Activated CD4-positive, alpha-beta memory T cell treated with anti-CD3 and anti-CD28 coated beads for 36 hours (primary cell): ENCODE data around the gene IPO4. TPM values are rescaled to one million over a fixed set of nuclear protein-coding genes. Genes with fewer than 3 reads are reported as not detected.

Experiments
- CTCF ChIA-PET: fragments of 350-600 bp; sonication (Branson Sonifier 250); formaldehyde crosslinking; loops from one replicate; lab custom pipeline; 2021; ENCODE audit warnings: antibody characterized with exemption, inconsistent platforms; lab: Charles Lee
- POLR2A ChIA-PET: fragments of 350-600 bp; sonication (Branson Sonifier 250); formaldehyde crosslinking; loops from one replicate; lab custom pipeline; 2021; ENCODE audit warnings: antibody characterized with exemption; lab: Charles Lee
- DNase-seq: peaks from one replicate; pipeline ENCODE4 v3.0.0-alpha.2; 2020
- H3K27ac Mint-ChIP-seq: one replicate; pipeline ENCODE4 v1.8.0; 2021; ENCODE audit warnings: mixed read lengths
- H3K27me3 Mint-ChIP-seq: one replicate; pipeline ENCODE4 v1.8.0; 2021; ENCODE audit warnings: mixed read lengths
- H3K36me3 Mint-ChIP-seq: one replicate; pipeline ENCODE4 v1.8.0; 2021; ENCODE audit warnings: mixed read lengths
- H3K4me1 Mint-ChIP-seq: one replicate; pipeline ENCODE4 v1.8.0; 2021; ENCODE audit warnings: low read depth, mixed read lengths
- H3K4me3 Mint-ChIP-seq: one replicate; pipeline ENCODE4 v1.8.0; 2021; ENCODE audit warnings: mild to moderate bottlenecking, mixed read lengths
- H3K9me3 Mint-ChIP-seq: one replicate; pipeline ENCODE4 v1.8.0; 2021; ENCODE audit warnings: mixed read lengths
- intact Hi-C: fragments of 100-400 bp; cut with micrococcal nuclease; formaldehyde crosslinking; loops from one replicate; pipeline ENCODE4 v1.15.1; 2023
- total RNA-seq, 2 experiments: library from RNA; stranded (reverse); gene quantifications; one replicate each; pipeline ENCODE4 v1.2.3, GENCODE V29; 2021

Gene IPO4
- total RNA-seq, 2 experiments from 2014 or later = 69.5 to 72.6 TPM

DNA sequence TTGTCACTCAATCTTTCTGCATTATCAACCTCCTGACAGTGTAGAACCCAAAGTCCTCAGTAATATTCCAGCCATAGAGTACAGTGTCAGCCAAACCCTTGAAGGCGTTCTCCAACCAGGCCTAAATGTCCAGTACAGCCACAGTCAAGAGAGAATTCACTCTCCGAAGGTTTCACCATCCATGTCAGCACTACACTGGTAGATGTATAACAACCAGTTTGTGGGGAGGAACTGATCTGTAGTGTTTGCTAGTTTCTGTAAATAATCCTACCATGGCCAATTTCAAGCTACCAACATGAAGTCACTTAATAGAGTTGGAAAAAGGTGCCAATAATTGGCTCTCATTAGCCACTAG is 27.7 kb upstream of the IPO4 start:
- no peak for DNase-seq
- Mint-ChIP-seq H3K27me3 (no peaks in the 10 kb centered on the region), H3K27ac (peak overlapping the region; percentile 94), H3K4me3 (peak overlapping the region; percentile 84), H3K4me1 (peaks cover 41% of the 10 kb centered on the region), H3K36me3 (peaks cover 18% of the 10 kb centered on the region), H3K9me3 (no peaks in the 10 kb centered on the region)
- intact Hi-C loops = loop anchor here (1.0 kb wide), 1 partner anchor 81 kb away; no protein-coding TSS in a partner anchor
- CTCF ChIA-PET = interaction anchor here (0.9 to 4.6 kb wide), 18 partner anchors 8 to 220 kb away, joined by 3 to 39 read pairs (median 6); partner anchors contain the start of genes CIDEB, DHRS1, IRF9 and LTB4R
- POLR2A ChIA-PET = interaction anchor here (0.6 to 2.6 kb wide), 12 partner anchors 8 to 94 kb away, joined by 3 to 20 read pairs (median 4); partner anchors contain the start of genes DHRS1, GMPR2, IRF9 and LTB4R2

DNA sequence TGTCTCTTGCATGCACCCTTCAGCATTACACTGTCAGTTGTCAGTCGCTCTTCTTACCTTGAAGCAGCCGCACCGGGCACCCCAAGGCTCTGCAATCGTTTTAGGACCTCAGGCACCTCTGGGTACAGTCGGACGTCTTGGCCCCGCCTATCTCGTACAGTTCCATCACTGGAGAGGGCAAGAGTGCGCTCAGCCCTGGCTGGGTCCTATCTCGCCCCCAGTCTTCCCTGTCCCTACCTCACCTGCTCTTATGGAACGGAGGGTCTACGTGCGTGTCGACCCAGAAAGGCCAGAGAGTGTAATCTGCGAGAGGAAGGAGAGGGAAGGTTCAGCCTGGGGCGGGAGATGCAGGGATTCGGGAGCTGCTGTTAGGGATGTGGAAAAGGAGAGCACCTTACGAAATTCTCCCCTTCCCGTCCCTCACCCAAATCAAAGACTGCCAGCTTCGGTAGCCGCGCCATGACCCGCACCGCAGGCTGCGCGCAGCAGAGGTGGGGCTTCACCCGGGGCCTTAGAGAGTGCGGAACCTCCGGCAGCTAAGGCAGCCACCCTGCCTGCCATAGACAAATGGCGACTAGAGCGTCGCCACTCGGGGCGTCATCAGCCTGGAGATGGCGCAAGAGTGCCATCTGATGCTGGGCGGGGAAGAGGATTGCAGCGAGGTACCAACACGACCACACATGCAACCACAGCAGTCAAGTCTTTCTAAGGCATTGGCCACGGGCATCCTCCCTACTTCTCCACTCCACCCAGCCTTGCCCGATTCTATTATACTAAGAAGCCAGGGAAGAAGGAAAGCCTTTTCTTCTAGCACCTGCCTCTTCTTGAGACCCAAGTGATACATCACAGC is 27.1 kb upstream of the IPO4 start, which contains the start of gene MDP1:
TSS of gene MDP1 (minus strand) at position 572 of the 850 bp plus-strand sequence. CDS start at position 461, 111 bp downstream.
- Mint-ChIP-seq H3K27me3 (no peaks in the 10 kb centered on the region), H3K4me1 (peaks cover 41% of the 10 kb centered on the region), H3K4me3 (peak within 1 kb of the TSS; percentile 84), H3K27ac (peak within 1 kb of the TSS; percentile 94), H3K9me3 (no peaks in the 10 kb centered on the region), H3K36me3 (peaks cover 21% of the 10 kb centered on the region)
- ChIA-PET CTCF (interaction anchor here (0.7 to 4.6 kb wide), 27 partner anchors 8 to 220 kb away, joined by 3 to 39 read pairs (median 4); partner anchors contain the start of genes CIDEB, DCAF11, DHRS1 and IRF9), POLR2A (interaction anchor here (0.6 to 2.6 kb wide), 16 partner anchors 8 to 110 kb away, joined by 3 to 20 read pairs (median 4); partner anchors contain the start of genes CIDEB, DHRS1, GMPR2 and IPO4)
- intact Hi-C loops = loop anchor here (1.0 kb wide), 1 partner anchor 82 kb away; no protein-coding TSS in a partner anchor
- peak; percentile 92 for DNase-seq

GRCh38 chr14:24213866-24214662 is 25.4 kb upstream of the IPO4 start:
- Mint-ChIP-seq H3K27ac (peak overlapping the region; percentile 95), H3K4me3 (peak overlapping the region; percentile 84), H3K4me1 (peaks cover 47% of the 10 kb centered on the region), H3K27me3 (no peaks in the 10 kb centered on the region), H3K9me3 (no peaks in the 10 kb centered on the region), H3K36me3 (peaks cover 36% of the 10 kb centered on the region)
- no peak for DNase-seq
- ChIA-PET POLR2A (interaction anchor here (0.6 to 2.6 kb wide), 26 partner anchors 10 to 910 kb away, joined by 3 to 20 read pairs (median 4); partner anchors contain the start of genes CBLN3, DCAF11, EMC9 and GMPR2), CTCF (interaction anchor here (0.6 to 4.6 kb wide), 15 partner anchors 18 to 222 kb away, joined by 3 to 39 read pairs (median 3); partner anchors contain the start of genes CIDEB, IPO4, IRF9 and KHNYN)
- intact Hi-C loops = loop anchor here (1.0 kb wide), 12 partner anchors 18 to 228 kb away; partner anchors contain the start of genes DCAF11, DHRS1, EMC9 and GMPR2

DNA sequence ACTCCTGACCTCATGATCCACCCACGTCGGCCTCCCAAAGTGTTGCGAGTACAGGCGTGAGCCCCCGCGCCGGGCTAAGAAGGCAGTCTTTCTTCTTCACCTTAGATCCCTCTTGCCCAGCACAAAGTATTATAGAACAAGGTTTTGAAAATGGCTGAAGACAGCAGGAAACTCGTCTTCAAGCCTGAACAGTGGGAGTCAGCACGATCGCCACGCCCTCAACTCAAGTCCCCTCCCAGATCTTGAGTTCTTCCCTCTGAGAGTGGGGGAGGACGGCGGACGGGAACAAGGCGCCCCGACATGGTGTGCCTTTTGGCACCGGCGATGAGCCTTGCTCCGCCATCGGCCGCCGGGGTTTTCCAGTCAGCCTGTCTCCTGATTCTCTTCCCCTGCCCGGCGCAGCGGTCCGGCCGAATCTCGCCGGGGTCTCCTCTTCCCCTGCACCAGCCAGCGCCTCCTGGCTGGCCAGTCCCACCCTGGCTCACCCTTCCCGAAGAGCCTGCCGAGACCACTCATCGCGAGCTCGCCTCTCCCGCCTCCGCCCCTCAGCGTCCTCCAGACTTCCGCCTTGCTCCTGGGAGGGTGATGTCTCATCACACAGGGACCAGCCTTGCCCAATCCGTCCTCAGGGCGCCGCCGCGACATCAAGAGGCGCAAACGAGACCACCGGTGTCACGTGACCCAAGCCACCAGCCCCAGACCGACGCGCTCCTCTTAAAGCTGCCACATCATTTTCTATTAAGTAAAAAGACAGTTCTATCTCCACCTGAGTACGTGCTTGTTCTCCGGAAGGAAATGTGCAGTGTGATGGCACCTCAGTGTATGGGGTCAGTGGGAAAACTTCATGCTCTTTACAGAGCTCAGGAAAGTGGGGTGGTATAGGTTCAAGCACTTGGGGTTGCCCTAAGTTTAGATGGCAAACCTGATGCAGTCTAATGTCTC is 24.6 kb upstream of the IPO4 start, which contains the start of gene CHMP4A:
TSS of gene CHMP4A (minus strand) at position 565 of the 942 bp plus-strand sequence. CDS start at position 516, 49 bp downstream.
- peaks cover 48% of the 10 kb centered on the region for H3K4me1 Mint-ChIP-seq
- DNase-seq = peak; percentile 99
- CTCF ChIA-PET = interaction anchor here (0.6 to 4.6 kb wide), 14 partner anchors 17 to 223 kb away, joined by 3 to 39 read pairs (median 4); partner anchors contain the start of genes CIDEB, IPO4, IRF9 and KHNYN
- intact Hi-C loops = loop anchor here (1.0 kb wide), 12 partner anchors 18 to 229 kb away; partner anchors contain the start of genes DCAF11, DHRS1, EMC9 and GMPR2
- POLR2A ChIA-PET = interaction anchor here (0.6 to 2.5 kb wide), 23 partner anchors 10 to 217 kb away, joined by 3 to 14 read pairs (median 4); partner anchors contain the start of genes CBLN3, DCAF11, EMC9 and GMPR2
- H3K36me3 Mint-ChIP-seq = peaks cover 39% of the 10 kb centered on the region
- H3K9me3 Mint-ChIP-seq = no peaks in the 10 kb centered on the region
- peak within 1 kb of the TSS; percentile 95 for H3K27ac Mint-ChIP-seq
- H3K4me3 Mint-ChIP-seq = peak within 1 kb of the TSS; percentile 84
- no peaks in the 10 kb centered on the region for H3K27me3 Mint-ChIP-seq

DNA sequence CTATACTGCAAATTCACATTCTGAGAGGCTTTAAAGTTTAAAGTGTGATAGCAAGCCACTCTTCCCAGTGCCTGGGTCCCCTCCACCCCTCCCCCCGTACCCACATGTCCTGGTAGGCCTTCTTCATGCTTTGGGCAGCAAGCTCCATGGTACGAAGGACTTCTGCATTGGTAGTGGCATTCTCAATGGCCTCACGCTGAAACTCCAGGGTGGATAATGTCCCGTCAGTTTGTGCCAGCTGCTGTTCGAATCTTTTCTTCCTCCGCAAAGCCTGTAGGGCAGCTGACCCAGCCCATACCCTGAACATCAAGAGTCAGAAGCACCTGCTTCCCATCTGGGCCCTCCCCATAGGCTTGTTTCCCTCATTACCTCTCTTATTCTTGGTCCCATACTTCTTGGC is 22.7 kb upstream of the IPO4 start:
- peaks cover 54% of the 10 kb centered on the region for H3K4me1 Mint-ChIP-seq
- peak overlapping the region; percentile 95 for H3K27ac Mint-ChIP-seq

GRCh38 chr14:24207625-24208024 is 19.0 kb upstream of the IPO4 start:
- H3K36me3 Mint-ChIP-seq = peaks cover 67% of the 10 kb centered on the region
- ChIA-PET CTCF (interaction anchor here (1.1 to 2.2 kb wide), 2 partner anchors 8 to 100 kb away, joined by 3 to 8 read pairs; partner anchors contain the start of genes CIDEB and MDP1), POLR2A (interaction anchor here (3.7 kb wide), 1 partner anchor 12 kb away, joined by 14 read pairs; the partner anchor contains the start of gene TM9SF1)
- peaks cover 6% of the 10 kb centered on the region for H3K9me3 Mint-ChIP-seq
- DNase-seq = no peak
- no peak overlapping the region for H3K27ac Mint-ChIP-seq
- intact Hi-C loops = no loop called here
- H3K4me1 Mint-ChIP-seq = peaks cover 35% of the 10 kb centered on the region
- H3K27me3 Mint-ChIP-seq = no peaks in the 10 kb centered on the region
- H3K4me3 Mint-ChIP-seq = no peak overlapping the region

More for the DNA sequence above, 22.7 kb upstream of the IPO4 start:
- Mint-ChIP-seq H3K36me3 (peaks cover 50% of the 10 kb centered on the region), H3K27me3 (no peaks in the 10 kb centered on the region), H3K9me3 (no peaks in the 10 kb centered on the region), H3K4me3 (peak overlapping the region; percentile 84)
- intact Hi-C loops = no loop called here
- POLR2A ChIA-PET = interaction anchor here (1.4 kb wide), 1 partner anchor 27 kb away, joined by 3 read pairs; no protein-coding TSS in a partner anchor
- CTCF ChIA-PET = interaction anchor here (0.7 to 1.2 kb wide), 4 partner anchors 16 to 122 kb away, joined by 3 read pairs; partner anchors contain the start of genes IPO4, IRF9 and TM9SF1
- no peak for DNase-seq

DNA sequence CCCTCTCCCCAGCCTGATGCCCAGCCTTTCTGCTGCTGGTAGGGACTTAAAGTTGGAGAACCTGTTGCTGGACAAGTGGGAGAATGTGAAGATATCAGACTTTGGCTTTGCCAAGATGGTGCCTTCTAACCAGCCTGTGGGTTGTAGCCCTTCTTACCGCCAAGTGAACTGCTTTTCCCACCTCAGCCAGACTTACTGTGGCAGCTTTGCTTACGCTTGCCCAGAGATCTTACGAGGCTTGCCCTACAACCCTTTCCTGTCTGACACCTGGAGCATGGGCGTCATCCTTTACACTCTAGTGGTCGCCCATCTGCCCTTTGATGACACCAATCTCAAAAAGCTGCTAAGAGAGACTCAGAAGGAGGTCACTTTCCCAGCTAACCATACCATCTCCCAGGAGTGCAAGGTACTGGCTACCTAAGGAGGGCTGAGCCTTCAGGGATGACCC is 18.5 kb upstream of the IPO4 start:
- intact Hi-C loops = no loop called here

GRCh38 chr14:24206260-24207103 is 17.9 kb upstream of the IPO4 start:
- POLR2A ChIA-PET = interaction anchor here (3.7 kb wide), 1 partner anchor 11 kb away, joined by 14 read pairs; the partner anchor contains the start of gene TM9SF1
- H3K27ac Mint-ChIP-seq = peak overlapping the region; percentile 5

More for the DNA sequence above, 18.5 kb upstream of the IPO4 start:
- Mint-ChIP-seq H3K27me3 (no peaks in the 10 kb centered on the region), H3K36me3 (peaks cover 72% of the 10 kb centered on the region), H3K4me1 (peaks cover 31% of the 10 kb centered on the region), H3K27ac (peak overlapping the region; percentile 5), H3K4me3 (no peak overlapping the region), H3K9me3 (peaks cover 8% of the 10 kb centered on the region)
- ChIA-PET POLR2A (interaction anchor here (3.7 kb wide), 1 partner anchor 12 kb away, joined by 14 read pairs; the partner anchor contains the start of gene TM9SF1), CTCF (interaction anchor here (1.1 kb wide), 1 partner anchor 8 kb away, joined by 3 read pairs; the partner anchor contains the start of gene MDP1)
- DNase-seq = no peak

More at GRCh38 chr14:24206260-24207103, 17.9 kb upstream of the IPO4 start:
- Mint-ChIP-seq H3K4me1 (peaks cover 27% of the 10 kb centered on the region), H3K4me3 (no peak overlapping the region), H3K9me3 (peaks cover 12% of the 10 kb centered on the region), H3K27me3 (no peaks in the 10 kb centered on the region), H3K36me3 (peaks cover 73% of the 10 kb centered on the region)
- CTCF ChIA-PET = interaction anchor here (0.8 to 1.1 kb wide), 2 partner anchors 9 to 90 kb away, joined by 3 read pairs; partner anchors contain the start of gene MDP1
- intact Hi-C loops = no loop called here
- DNase-seq = no peak
